Prostate gland (tissue), 2 donors: ENCODE measurements around the gene HSD11B1L.

Experiments used
- POLR2A ChIP-seq: fragments of 450-650 bp; IDR thresholded peaks from one replicate; pipeline ENCODE4 v1.6.1; 2016; ENCODE audit warnings: antibody characterized with exemption, mild to moderate bottlenecking
- TF ChIP-seq, protein P1 (sequence below), 4 experiments: fragments of 200-600 bp in 2 of 4; fragments of 450-650 bp in 2 of 4; sonication (generic) in 2 of 4; IDR thresholded peaks; 1 replicate in 3 of 4; 2 replicates in 1 of 4; pipeline ENCODE4 v1.5.1; 2016 to 2019; ENCODE audit warnings: antibody characterized with exemption in 4 of 4, mild to moderate bottlenecking in 2 of 4, moderate library complexity in 2 of 4

- TF ChIP-seq, protein P1, sequence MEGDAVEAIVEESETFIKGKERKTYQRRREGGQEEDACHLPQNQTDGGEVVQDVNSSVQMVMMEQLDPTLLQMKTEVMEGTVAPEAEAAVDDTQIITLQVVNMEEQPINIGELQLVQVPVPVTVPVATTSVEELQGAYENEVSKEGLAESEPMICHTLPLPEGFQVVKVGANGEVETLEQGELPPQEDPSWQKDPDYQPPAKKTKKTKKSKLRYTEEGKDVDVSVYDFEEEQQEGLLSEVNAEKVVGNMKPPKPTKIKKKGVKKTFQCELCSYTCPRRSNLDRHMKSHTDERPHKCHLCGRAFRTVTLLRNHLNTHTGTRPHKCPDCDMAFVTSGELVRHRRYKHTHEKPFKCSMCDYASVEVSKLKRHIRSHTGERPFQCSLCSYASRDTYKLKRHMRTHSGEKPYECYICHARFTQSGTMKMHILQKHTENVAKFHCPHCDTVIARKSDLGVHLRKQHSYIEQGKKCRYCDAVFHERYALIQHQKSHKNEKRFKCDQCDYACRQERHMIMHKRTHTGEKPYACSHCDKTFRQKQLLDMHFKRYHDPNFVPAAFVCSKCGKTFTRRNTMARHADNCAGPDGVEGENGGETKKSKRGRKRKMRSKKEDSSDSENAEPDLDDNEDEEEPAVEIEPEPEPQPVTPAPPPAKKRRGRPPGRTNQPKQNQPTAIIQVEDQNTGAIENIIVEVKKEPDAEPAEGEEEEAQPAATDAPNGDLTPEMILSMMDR (IDR thresholded peaks at IDR 0.05) = no peak
- no peak for TF ChIP-seq POLR2A
Measured at GRCh38 chr19:5680084-5680436, 767 bp upstream of the HSD11B1L start.
